ENCODE data around the gene NDFIP1. TPM values are rescaled to one million over a fixed set of nuclear protein-coding genes. Genes with fewer than 3 reads are reported as not detected.

Gene NDFIP1
- total and polyA plus RNA-seq, 7 experiments from 2014 or later: 53.0 to 136 (median 99.3) TPM

DNA sequence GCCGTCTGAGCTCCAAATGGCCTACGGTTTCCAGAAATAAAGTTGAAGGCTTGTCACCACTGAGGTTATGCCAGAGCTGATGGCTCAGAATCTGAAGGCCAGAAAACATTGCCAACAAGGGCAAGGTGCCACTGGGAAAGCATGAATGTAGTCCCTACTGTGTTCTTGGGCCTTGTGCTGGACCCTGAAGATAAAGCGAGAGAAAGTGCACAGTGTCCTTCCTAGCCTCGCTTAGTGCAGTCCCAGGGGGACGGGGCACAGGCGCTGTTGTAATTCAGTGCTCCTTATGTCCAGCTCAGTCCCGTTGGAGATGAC, 84.5 kb downstream of the NDFIP1 start:
- H3K27ac Mint-ChIP-seq: no peak overlapping the region
- no peaks in the 10 kb centered on the region for H3K4me1 ChIP-seq (ENCODE audit: control insufficient read depth in 2 of 2, insufficient read depth in 2 of 2, low read length in 2 of 2)
- ATAC-seq: no peak
- ChIA-PET POLR2A (no interaction called here), CTCF (no interaction called here)
- H3K9me3 Mint-ChIP-seq: no peaks in the 10 kb centered on the region
- no peaks in the 10 kb centered on the region for H3K36me3 Mint-ChIP-seq
- H3K27me3 Mint-ChIP-seq: peaks cover 0 to 4% (median 0%) of the 10 kb centered on the region in 5 donors
- H3K4me3 Mint-ChIP-seq: no peak overlapping the region
- H3K4me3 ChIP-seq (ENCODE audit: low read length): no peak overlapping the region
- H3K4me1 Mint-ChIP-seq: peaks cover 0 to 15% (median 2%) of the 10 kb centered on the region in 7 donors
- H3K27ac ChIP-seq (ENCODE audit: low read depth, low read length): no peak overlapping the region
- intact Hi-C loops (cut with micrococcal nuclease): no loop called here
- no peaks in the 10 kb centered on the region for H3K9me3 ChIP-seq (ENCODE audit: control insufficient read depth in 2 of 3, low read length in 3 of 3)
- H3K27me3 ChIP-seq (ENCODE audit: control insufficient read depth in 2 of 2, insufficient read depth in 2 of 2, low read length in 2 of 2): no peaks in the 10 kb centered on the region
- no peak for DNase-seq
- H3K36me3 ChIP-seq (ENCODE audit: control insufficient read depth in 2 of 3, insufficient read depth in 3 of 3, low read length in 3 of 3): no peaks in the 10 kb centered on the region

- H3K27me3 Mint-ChIP-seq: peaks cover 0 to 8% (median 0%) of the 10 kb centered on the region in 5 donors
- intact Hi-C loops (cut with micrococcal nuclease): no loop called here
- Histone ChIP-seq H3K4me1 (ENCODE audit: control insufficient read depth in 2 of 2, insufficient read depth in 2 of 2, low read length in 2 of 2) (no peaks in the 10 kb centered on the region), H3K9me3 (ENCODE audit: control insufficient read depth in 2 of 3, low read length in 3 of 3) (no peaks in the 10 kb centered on the region), H3K4me3 (ENCODE audit: low read length) (no peak overlapping the region), H3K27me3 (ENCODE audit: control insufficient read depth in 2 of 2, insufficient read depth in 2 of 2, low read length in 2 of 2) (no peaks in the 10 kb centered on the region), H3K36me3 (ENCODE audit: control insufficient read depth in 2 of 3, insufficient read depth in 3 of 3, low read length in 3 of 3) (no peaks in the 10 kb centered on the region), H3K27ac (ENCODE audit: low read depth, low read length) (no peak overlapping the region)
- H3K9me3 Mint-ChIP-seq: no peaks in the 10 kb centered on the region
- no peak overlapping the region for H3K4me3 Mint-ChIP-seq
- no peaks in the 10 kb centered on the region for H3K4me1 Mint-ChIP-seq
- POLR2A ChIA-PET: no interaction called here
- CTCF ChIA-PET: no interaction called here
- no peaks in the 10 kb centered on the region for H3K36me3 Mint-ChIP-seq
- ATAC-seq (no peak), DNase-seq (no peak)
- no peak overlapping the region for H3K27ac Mint-ChIP-seq
These were observed 88.5 kb downstream of the NDFIP1 start for GRCh38 chr5:142197098-142197497.

- Mint-ChIP-seq H3K36me3 (no peaks in the 10 kb centered on the region), H3K9me3 (no peaks in the 10 kb centered on the region), H3K4me3 (no peak overlapping the region), H3K4me1 (no peaks in the 10 kb centered on the region), H3K27ac (no peak overlapping the region), H3K27me3 (peaks cover 0 to 8% (median 0%) of the 10 kb centered on the region in 5 donors)
- H3K9me3 ChIP-seq (ENCODE audit: control insufficient read depth in 2 of 3, low read length in 3 of 3): no peaks in the 10 kb centered on the region
- H3K27me3 ChIP-seq (ENCODE audit: control insufficient read depth in 2 of 2, insufficient read depth in 2 of 2, low read length in 2 of 2): no peaks in the 10 kb centered on the region
- DNase-seq (no peak), ATAC-seq (no peak)
- POLR2A ChIA-PET: no interaction called here
- no peaks in the 10 kb centered on the region for H3K4me1 ChIP-seq (ENCODE audit: control insufficient read depth in 2 of 2, insufficient read depth in 2 of 2, low read length in 2 of 2)
- intact Hi-C loops (cut with micrococcal nuclease): no loop called here
- no peak overlapping the region for H3K4me3 ChIP-seq (ENCODE audit: low read length)
- no peak overlapping the region for H3K27ac ChIP-seq (ENCODE audit: low read depth, low read length)
- CTCF ChIA-PET: interaction anchor here (0.6 kb wide), 1 partner anchor 351 kb away, joined by 3 read pairs; no protein-coding TSS in a partner anchor
- H3K36me3 ChIP-seq (ENCODE audit: control insufficient read depth in 2 of 3, insufficient read depth in 3 of 3, low read length in 3 of 3): no peaks in the 10 kb centered on the region
These were observed 89.2 kb downstream of the NDFIP1 start for GRCh38 chr5:142197781-142198180.

GRCh38 chr5:142199388-142199787, 90.8 kb downstream of the NDFIP1 start:
- POLR2A ChIA-PET: no interaction called here
- H3K4me3 Mint-ChIP-seq: no peak overlapping the region
- CTCF ChIA-PET: no interaction called here
- Histone ChIP-seq H3K4me1 (ENCODE audit: control insufficient read depth in 2 of 2, insufficient read depth in 2 of 2, low read length in 2 of 2) (no peaks in the 10 kb centered on the region), H3K9me3 (ENCODE audit: control insufficient read depth in 2 of 3, low read length in 3 of 3) (no peaks in the 10 kb centered on the region), H3K27me3 (ENCODE audit: control insufficient read depth in 2 of 2, insufficient read depth in 2 of 2, low read length in 2 of 2) (no peaks in the 10 kb centered on the region), H3K4me3 (ENCODE audit: low read length) (no peak overlapping the region), H3K27ac (ENCODE audit: low read depth, low read length) (no peak overlapping the region), H3K36me3 (ENCODE audit: control insufficient read depth in 2 of 3, insufficient read depth in 3 of 3, low read length in 3 of 3) (no peaks in the 10 kb centered on the region)
- ATAC-seq: no peak
- H3K9me3 Mint-ChIP-seq: no peaks in the 10 kb centered on the region
- H3K4me1 Mint-ChIP-seq: peaks cover 0 to 1% (median 0%) of the 10 kb centered on the region in 7 donors
- H3K27ac Mint-ChIP-seq: no peak overlapping the region
- intact Hi-C loops (cut with micrococcal nuclease): no loop called here
- peaks cover 0 to 8% (median 0%) of the 10 kb centered on the region in 5 donors for H3K27me3 Mint-ChIP-seq
- DNase-seq: no peak
- H3K36me3 Mint-ChIP-seq: no peaks in the 10 kb centered on the region

- no peaks in the 10 kb centered on the region for H3K9me3 Mint-ChIP-seq
- POLR2A ChIA-PET: no interaction called here
- CTCF ChIA-PET: no interaction called here
- DNase-seq (no peak), ATAC-seq (no peak)
- no peaks in the 10 kb centered on the region for H3K27me3 ChIP-seq (ENCODE audit: control insufficient read depth in 2 of 2, insufficient read depth in 2 of 2, low read length in 2 of 2)
- H3K36me3 Mint-ChIP-seq: no peaks in the 10 kb centered on the region
- intact Hi-C loops (cut with micrococcal nuclease): no loop called here
- no peak overlapping the region for H3K27ac Mint-ChIP-seq
- H3K27me3 Mint-ChIP-seq: peaks cover 0 to 8% (median 0%) of the 10 kb centered on the region in 5 donors
- no peaks in the 10 kb centered on the region for H3K36me3 ChIP-seq (ENCODE audit: control insufficient read depth in 2 of 3, insufficient read depth in 3 of 3, low read length in 3 of 3)
- no peak overlapping the region for H3K27ac ChIP-seq (ENCODE audit: low read depth, low read length)
- H3K4me1 ChIP-seq (ENCODE audit: control insufficient read depth in 2 of 2, insufficient read depth in 2 of 2, low read length in 2 of 2): no peaks in the 10 kb centered on the region
- no peak overlapping the region for H3K4me3 Mint-ChIP-seq
- no peak overlapping the region for H3K4me3 ChIP-seq (ENCODE audit: low read length)
- no peaks in the 10 kb centered on the region for H3K9me3 ChIP-seq (ENCODE audit: control insufficient read depth in 2 of 3, low read length in 3 of 3)
- H3K4me1 Mint-ChIP-seq: peaks cover 0 to 1% (median 0%) of the 10 kb centered on the region in 7 donors
These were observed 91.8 kb downstream of the NDFIP1 start for GRCh38 chr5:142200387-142200786.

DNA sequence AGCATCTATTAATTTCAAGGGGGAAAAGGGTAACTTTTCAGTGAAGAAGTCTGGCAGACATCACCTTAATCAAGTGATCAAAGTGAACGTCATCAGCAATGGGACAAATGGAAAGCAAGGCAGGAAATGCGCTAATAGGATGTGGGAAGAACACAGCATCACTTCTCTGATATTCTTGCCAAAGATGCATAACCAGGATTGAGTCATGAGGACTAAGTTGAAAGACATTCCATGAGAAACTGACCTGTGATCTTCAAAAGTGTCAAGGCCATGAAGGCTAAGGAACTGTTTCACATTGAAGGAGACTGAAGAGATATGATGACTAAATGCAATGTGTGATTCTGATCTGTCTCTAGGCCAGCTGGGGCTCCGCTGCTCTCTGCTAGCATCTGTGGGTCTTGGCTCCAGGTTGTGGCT, 92.9 kb downstream of the NDFIP1 start:
- CTCF ChIA-PET: no interaction called here

DNA sequence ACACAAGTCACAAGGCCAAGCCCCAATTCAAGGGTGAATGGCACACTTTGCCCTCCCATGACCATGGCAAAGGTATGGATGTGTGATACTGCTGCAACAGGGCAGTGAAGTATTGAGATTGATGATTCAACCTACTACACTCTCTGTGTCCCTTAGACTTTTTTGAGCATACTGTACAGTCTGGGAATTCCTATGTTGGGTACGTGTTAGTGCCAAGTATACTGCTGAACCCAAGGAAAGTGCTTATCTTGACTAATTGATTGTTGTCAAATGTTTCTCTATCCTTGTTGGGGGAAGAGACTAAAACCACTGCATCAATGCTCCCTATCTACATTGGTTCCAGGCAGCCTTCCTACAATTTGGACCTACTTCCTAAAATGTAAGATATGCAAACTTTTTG, 93.7 kb downstream of the NDFIP1 start:
- intact Hi-C loops (cut with micrococcal nuclease): no loop called here
- CTCF ChIA-PET: no interaction called here
- no peaks in the 10 kb centered on the region for H3K9me3 ChIP-seq (ENCODE audit: control insufficient read depth in 2 of 3, low read length in 3 of 3)
- H3K9me3 Mint-ChIP-seq: no peaks in the 10 kb centered on the region
- H3K36me3 Mint-ChIP-seq: no peaks in the 10 kb centered on the region
- H3K4me1 Mint-ChIP-seq: peaks cover 0 to 1% (median 0%) of the 10 kb centered on the region in 7 donors
- H3K27me3 Mint-ChIP-seq: peaks cover 0 to 5% (median 0%) of the 10 kb centered on the region in 5 donors
- H3K27me3 ChIP-seq (ENCODE audit: control insufficient read depth in 2 of 2, insufficient read depth in 2 of 2, low read length in 2 of 2): no peaks in the 10 kb centered on the region
- no peak overlapping the region for H3K27ac Mint-ChIP-seq
- POLR2A ChIA-PET: no interaction called here
- H3K4me3 ChIP-seq (ENCODE audit: low read length): no peak overlapping the region
- no peaks in the 10 kb centered on the region for H3K4me1 ChIP-seq (ENCODE audit: control insufficient read depth in 2 of 2, insufficient read depth in 2 of 2, low read length in 2 of 2)
- no peak for ATAC-seq
- H3K4me3 Mint-ChIP-seq: no peak overlapping the region
- no peak overlapping the region for H3K27ac ChIP-seq (ENCODE audit: low read depth, low read length)
- no peaks in the 10 kb centered on the region for H3K36me3 ChIP-seq (ENCODE audit: control insufficient read depth in 2 of 3, insufficient read depth in 3 of 3, low read length in 3 of 3)
- no peak for DNase-seq

More for the DNA sequence above, 92.9 kb downstream of the NDFIP1 start:
- no peaks in the 10 kb centered on the region for H3K4me1 ChIP-seq (ENCODE audit: control insufficient read depth in 2 of 2, insufficient read depth in 2 of 2, low read length in 2 of 2)
- Mint-ChIP-seq H3K27ac (no peak overlapping the region), H3K9me3 (no peaks in the 10 kb centered on the region), H3K4me3 (no peak overlapping the region), H3K27me3 (peaks cover 0 to 8% (median 0%) of the 10 kb centered on the region in 5 donors), H3K36me3 (no peaks in the 10 kb centered on the region), H3K4me1 (peaks cover 0 to 1% (median 0%) of the 10 kb centered on the region in 7 donors)
- POLR2A ChIA-PET: no interaction called here
- H3K36me3 ChIP-seq (ENCODE audit: control insufficient read depth in 2 of 3, insufficient read depth in 3 of 3, low read length in 3 of 3): no peaks in the 10 kb centered on the region
- DNase-seq (no peak), ATAC-seq (no peak)
- H3K27me3 ChIP-seq (ENCODE audit: control insufficient read depth in 2 of 2, insufficient read depth in 2 of 2, low read length in 2 of 2): no peaks in the 10 kb centered on the region
- no peaks in the 10 kb centered on the region for H3K9me3 ChIP-seq (ENCODE audit: control insufficient read depth in 2 of 3, low read length in 3 of 3)
- H3K27ac ChIP-seq (ENCODE audit: low read depth, low read length): no peak overlapping the region
- no peak overlapping the region for H3K4me3 ChIP-seq (ENCODE audit: low read length)
- intact Hi-C loops (cut with micrococcal nuclease): no loop called here
